ENCODE data around the gene TOP3B. TPM values are rescaled to one million over a fixed set of nuclear protein-coding genes. Genes with fewer than 3 reads are reported as not detected.

The TOP3B gene
- total and polyA plus RNA-seq, 9 of the 15 experiments (the other 6 are each of a cell fraction or from before 2014, with no cell fraction given), result 3.0 to 188 (median 112) TPM

GRCh38 chr22:21928048-21928447, 54.5 kb downstream of the TOP3B start (continued):
- TF ChIP-seq, protein P1, sequence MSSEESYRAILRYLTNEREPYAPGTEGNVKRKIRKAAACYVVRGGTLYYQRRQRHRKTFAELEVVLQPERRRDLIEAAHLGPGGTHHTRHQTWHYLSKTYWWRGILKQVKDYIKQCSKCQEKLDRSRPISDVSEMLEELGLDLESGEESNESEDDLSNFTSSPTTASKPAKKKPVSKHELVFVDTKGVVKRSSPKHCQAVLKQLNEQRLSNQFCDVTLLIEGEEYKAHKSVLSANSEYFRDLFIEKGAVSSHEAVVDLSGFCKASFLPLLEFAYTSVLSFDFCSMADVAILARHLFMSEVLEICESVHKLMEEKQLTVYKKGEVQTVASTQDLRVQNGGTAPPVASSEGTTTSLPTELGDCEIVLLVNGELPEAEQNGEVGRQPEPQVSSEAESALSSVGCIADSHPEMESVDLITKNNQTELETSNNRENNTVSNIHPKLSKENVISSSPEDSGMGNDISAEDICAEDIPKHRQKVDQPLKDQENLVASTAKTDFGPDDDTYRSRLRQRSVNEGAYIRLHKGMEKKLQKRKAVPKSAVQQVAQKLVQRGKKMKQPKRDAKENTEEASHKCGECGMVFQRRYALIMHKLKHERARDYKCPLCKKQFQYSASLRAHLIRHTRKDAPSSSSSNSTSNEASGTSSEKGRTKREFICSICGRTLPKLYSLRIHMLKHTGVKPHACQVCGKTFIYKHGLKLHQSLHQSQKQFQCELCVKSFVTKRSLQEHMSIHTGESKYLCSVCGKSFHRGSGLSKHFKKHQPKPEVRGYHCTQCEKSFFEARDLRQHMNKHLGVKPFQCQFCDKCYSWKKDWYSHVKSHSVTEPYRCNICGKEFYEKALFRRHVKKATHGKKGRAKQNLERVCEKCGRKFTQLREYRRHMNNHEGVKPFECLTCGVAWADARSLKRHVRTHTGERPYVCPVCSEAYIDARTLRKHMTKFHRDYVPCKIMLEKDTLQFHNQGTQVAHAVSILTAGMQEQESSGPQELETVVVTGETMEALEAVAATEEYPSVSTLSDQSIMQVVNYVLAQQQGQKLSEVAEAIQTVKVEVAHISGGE (CRISPR knock-in tag; IDR thresholded peaks at IDR 0.05), result peak in 1 of 3 experiments; percentile 57; a peak in 1 of 6 replicates
- 0 out of 2 replicates have a peak, but pooled peaks have one; percentile 51 for TF ChIP-seq ZNF583 (CRISPR knock-in tag; IDR thresholded peaks at IDR 0.05)
- TF ChIP-seq, protein P2, sequence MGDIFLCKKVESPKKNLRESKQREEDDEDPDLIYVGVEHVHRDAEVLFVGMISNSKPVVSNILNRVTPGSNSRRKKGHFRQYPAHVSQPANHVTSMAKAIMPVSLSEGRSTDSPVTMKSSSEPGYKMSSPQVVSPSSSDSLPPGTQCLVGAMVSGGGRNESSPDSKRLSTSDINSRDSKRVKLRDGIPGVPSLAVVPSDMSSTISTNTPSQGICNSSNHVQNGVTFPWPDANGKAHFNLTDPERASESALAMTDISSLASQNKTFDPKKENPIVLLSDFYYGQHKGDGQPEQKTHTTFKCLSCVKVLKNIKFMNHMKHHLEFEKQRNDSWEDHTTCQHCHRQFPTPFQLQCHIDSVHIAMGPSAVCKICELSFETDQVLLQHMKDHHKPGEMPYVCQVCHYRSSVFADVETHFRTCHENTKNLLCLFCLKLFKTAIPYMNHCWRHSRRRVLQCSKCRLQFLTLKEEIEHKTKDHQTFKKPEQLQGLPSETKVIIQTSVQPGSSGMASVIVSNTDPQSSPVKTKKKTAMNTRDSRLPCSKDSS (IDR thresholded peaks at IDR 0.05; ENCODE audit: low read depth, partially characterized antibody), result no peak
- TF ChIP-seq, protein P3, sequence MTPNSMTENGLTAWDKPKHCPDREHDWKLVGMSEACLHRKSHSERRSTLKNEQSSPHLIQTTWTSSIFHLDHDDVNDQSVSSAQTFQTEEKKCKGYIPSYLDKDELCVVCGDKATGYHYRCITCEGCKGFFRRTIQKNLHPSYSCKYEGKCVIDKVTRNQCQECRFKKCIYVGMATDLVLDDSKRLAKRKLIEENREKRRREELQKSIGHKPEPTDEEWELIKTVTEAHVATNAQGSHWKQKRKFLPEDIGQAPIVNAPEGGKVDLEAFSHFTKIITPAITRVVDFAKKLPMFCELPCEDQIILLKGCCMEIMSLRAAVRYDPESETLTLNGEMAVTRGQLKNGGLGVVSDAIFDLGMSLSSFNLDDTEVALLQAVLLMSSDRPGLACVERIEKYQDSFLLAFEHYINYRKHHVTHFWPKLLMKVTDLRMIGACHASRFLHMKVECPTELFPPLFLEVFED (CRISPR knock-in tag; conservative IDR thresholded peaks at IDR 0.05), result no peak
- 0 out of 2 replicates have a peak, but pooled peaks have one; percentile 6 for TF ChIP-seq HDAC8 (tag; IDR thresholded peaks at IDR 0.05)
- no peak for TF ChIP-seq ZBTB5 (IDR thresholded peaks at IDR 0.05)
- TF ChIP-seq PCBP2 (IDR thresholded peaks at IDR 0.05; ENCODE audit: low read depth, low read length, poor library complexity, severe bottlenecking), result no peak
- no peak for TF ChIP-seq SRF (CRISPR knock-in tag; IDR thresholded peaks at IDR 0.05)
- TF ChIP-seq RFX5 (IDR thresholded peaks at IDR 0.05; ENCODE audit: low read depth, low read length), result no peak
- TF ChIP-seq ZC3H4 (CRISPR knock-in tag; IDR thresholded peaks at IDR 0.05; ENCODE audit: borderline replicate concordance), result no peak
- TF ChIP-seq L3MBTL2 (IDR thresholded peaks at IDR 0.05), result no peak
- TF ChIP-seq ZKSCAN1 (IDR thresholded peaks at IDR 0.05; ENCODE audit: low read depth, low read length), result no peak
- TF ChIP-seq POLR2B (IDR thresholded peaks at IDR 0.05; ENCODE audit: low read depth, partially characterized antibody), result no peak
- TF ChIP-seq PHB (CRISPR knock-in tag; IDR thresholded peaks at IDR 0.05), result 0 out of 2 replicates have a peak, but pooled peaks have one; percentile 33
- no peak for TF ChIP-seq ZNF134 (CRISPR knock-in tag; conservative IDR thresholded peaks at IDR 0.05)
- TF ChIP-seq, protein P4, sequence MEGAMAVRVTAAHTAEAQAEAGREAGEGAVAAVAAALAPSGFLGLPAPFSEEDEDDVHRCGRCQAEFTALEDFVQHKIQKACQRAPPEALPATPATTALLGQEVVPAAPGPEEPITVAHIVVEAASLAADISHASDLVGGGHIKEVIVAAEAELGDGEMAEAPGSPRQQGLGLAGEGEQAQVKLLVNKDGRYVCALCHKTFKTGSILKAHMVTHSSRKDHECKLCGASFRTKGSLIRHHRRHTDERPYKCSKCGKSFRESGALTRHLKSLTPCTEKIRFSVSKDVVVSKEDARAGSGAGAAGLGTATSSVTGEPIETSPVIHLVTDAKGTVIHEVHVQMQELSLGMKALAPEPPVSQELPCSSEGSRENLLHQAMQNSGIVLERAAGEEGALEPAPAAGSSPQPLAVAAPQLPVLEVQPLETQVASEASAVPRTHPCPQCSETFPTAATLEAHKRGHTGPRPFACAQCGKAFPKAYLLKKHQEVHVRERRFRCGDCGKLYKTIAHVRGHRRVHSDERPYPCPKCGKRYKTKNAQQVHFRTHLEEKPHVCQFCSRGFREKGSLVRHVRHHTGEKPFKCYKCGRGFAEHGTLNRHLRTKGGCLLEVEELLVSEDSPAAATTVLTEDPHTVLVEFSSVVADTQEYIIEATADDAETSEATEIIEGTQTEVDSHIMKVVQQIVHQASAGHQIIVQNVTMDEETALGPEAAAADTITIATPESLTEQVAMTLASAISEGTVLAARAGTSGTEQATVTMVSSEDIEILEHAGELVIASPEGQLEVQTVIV (CRISPR knock-in tag; IDR thresholded peaks at IDR 0.05; ENCODE audit: borderline replicate concordance), result no peak
- no peak for TF ChIP-seq ERF (CRISPR knock-in tag; IDR thresholded peaks at IDR 0.05)
